Neural progenitor cell (in vitro differentiated cells): ENCODE data around the gene PTPRCAP. TPM values are rescaled to one million over a fixed set of nuclear protein-coding genes. Genes with fewer than 3 reads are reported as not detected.
"Not testable (repeated sequence)": the region's sequence is repeated elsewhere in the genome, so short reads cannot be mapped to it uniquely, and the experiment has no call there.

ENCODE experiments used
- DNase-seq: peaks from one replicate; pipeline ENCODE4 v3.0.0-alpha.2; 2016; ENCODE audit warnings: low spot score
- H2AFZ ChIP-seq: fragments of 200-600 bp; sonication (generic); replicated peaks from 2 replicates; pipeline ENCODE4 v1.6.1; 2016; ENCODE audit warnings: antibody characterized with exemption
- H3F3A ChIP-seq: fragments of 200-600 bp; sonication (generic); 2 replicates; pipeline ENCODE4 v1.6.1; 2016; ENCODE audit warnings: antibody characterized with exemption, low read depth
- H3K27ac ChIP-seq: fragments of 200-600 bp; sonication (generic); 2 replicates; pipeline ENCODE4 v1.5.1; 2016; ENCODE audit warnings: mild to moderate bottlenecking
- H3K27me3 ChIP-seq: fragments of 200-600 bp; sonication (generic); 2 replicates; pipeline ENCODE4 v1.6.1; 2016; ENCODE audit warnings: mild to moderate bottlenecking, moderate library complexity
- H3K36me3 ChIP-seq: fragments of 200-600 bp; sonication (generic); 2 replicates; pipeline ENCODE4 v1.5.1; 2016
- H3K4me1 ChIP-seq: fragments of 200-600 bp; sonication (generic); 2 replicates; pipeline ENCODE4 v1.6.1; 2016; ENCODE audit warnings: mixed run types
- H3K4me2 ChIP-seq: fragments of 200-600 bp; sonication (generic); 2 replicates; pipeline ENCODE4 v1.6.1; 2016
- H3K4me3 ChIP-seq: fragments of 200-600 bp; sonication (generic); 2 replicates; pipeline ENCODE4 v1.5.1; 2016
- H3K79me2 ChIP-seq: fragments of 200-600 bp; sonication (generic); 2 replicates; pipeline ENCODE4 v1.6.1; 2016; ENCODE audit warnings: low read depth
- H3K9ac ChIP-seq: fragments of 200-600 bp; sonication (generic); 2 replicates; pipeline ENCODE4 v1.6.1; 2016
- H3K9me3 ChIP-seq: fragments of 200-600 bp; sonication (generic); 2 replicates; pipeline ENCODE4 v1.5.1; 2016; ENCODE audit warnings: low read depth
- H4K20me1 ChIP-seq: fragments of 200-600 bp; sonication (generic); 2 replicates; pipeline ENCODE4 v1.6.1; 2016; ENCODE audit warnings: low read depth
- H3K27ac Mint-ChIP-seq: 3 replicates; pipeline ENCODE4 v1.8.0; 2021; ENCODE audit warnings: mixed read lengths
- H3K27me3 Mint-ChIP-seq: 2 replicates; pipeline ENCODE4 v1.8.0; 2022; ENCODE audit warnings: low read depth, mild to moderate bottlenecking, inconsistent platforms, moderate library complexity, mixed read lengths; ENCODE audit not compliant: insufficient read depth
- H3K36me3 Mint-ChIP-seq: 3 replicates; pipeline ENCODE4 v1.8.0; 2021; ENCODE audit warnings: mixed read lengths
- H3K4me1 Mint-ChIP-seq: 3 replicates; pipeline ENCODE4 v1.8.0; 2021; ENCODE audit warnings: mixed read lengths
- H3K4me3 Mint-ChIP-seq: 3 replicates; pipeline ENCODE4 v1.8.0; 2021; ENCODE audit warnings: mild to moderate bottlenecking, moderate library complexity, mixed read lengths
- H3K9me3 Mint-ChIP-seq: 3 replicates; pipeline ENCODE4 v1.8.0; 2020; ENCODE audit warnings: mixed read lengths
- CTCF ChIP-seq: fragments of 200-600 bp; sonication (generic); IDR thresholded peaks from 2 replicates; pipeline ENCODE4 v1.5.1; 2017; ENCODE audit warnings: antibody characterized with exemption, mild to moderate bottlenecking
- EZH2 ChIP-seq: fragments of 200-600 bp; sonication (generic); IDR thresholded peaks from 2 replicates; pipeline ENCODE4 v1.6.1; 2017; ENCODE audit warnings: antibody characterized with exemption, mild to moderate bottlenecking, moderate library complexity
- EZH2phosphoT487 ChIP-seq: fragments of 200-600 bp; sonication (generic); IDR thresholded peaks from 2 replicates; pipeline ENCODE4 v1.6.1; 2017; ENCODE audit warnings: antibody characterized with exemption
- total RNA-seq: library from RNA; depleted of rRNA; stranded (reverse); fragments of >200 nt; gene quantifications from 2 replicates; pipeline ENCODE4 v1.2.3, GENCODE V29; 2015; ENCODE audit warnings: low replicate concordance

PTPRCAP gene
- total RNA-seq, 1 donor from 2014 or later = not detected

GRCh38 chr11:67404515-67405195, 32.8 kb downstream of the PTPRCAP start:
- peak overlapping the region; percentile 68 for H3K4me3 Mint-ChIP-seq
- H3K9me3 Mint-ChIP-seq = no peaks in the 10 kb centered on the region
- H3K79me2 ChIP-seq = peaks cover 16% of the 10 kb centered on the region
- peaks cover 13% of the 10 kb centered on the region for H3K4me1 ChIP-seq
- DNase-seq = no peak
- H3K27me3 ChIP-seq = no peaks in the 10 kb centered on the region
- H3K9me3 ChIP-seq = no peaks in the 10 kb centered on the region
- no peak overlapping the region for H3K4me3 ChIP-seq
- H4K20me1 ChIP-seq = peaks cover 8% of the 10 kb centered on the region
- no peaks in the 10 kb centered on the region for H3F3A ChIP-seq
- no peak overlapping the region for H3K27ac ChIP-seq
- H3K9ac ChIP-seq = no peak overlapping the region
- H3K4me1 Mint-ChIP-seq = peaks cover 38% of the 10 kb centered on the region
- H2AFZ ChIP-seq = no peak overlapping the region
- peak overlapping the region; percentile 98 for H3K27ac Mint-ChIP-seq
- no peaks in the 10 kb centered on the region for H3K36me3 Mint-ChIP-seq
- no peaks in the 10 kb centered on the region for H3K36me3 ChIP-seq
- H3K27me3 Mint-ChIP-seq = peaks cover 8% of the 10 kb centered on the region
- no peak overlapping the region for H3K4me2 ChIP-seq
- TF ChIP-seq CTCF = no peak
- TF ChIP-seq EZH2phosphoT487 = no peak
- TF ChIP-seq EZH2 = no peak

- peaks cover 16% of the 10 kb centered on the region for H3K79me2 ChIP-seq
- H3K27ac ChIP-seq, H3K4me3 ChIP-seq, H3K36me3 ChIP-seq, H3K9me3 ChIP-seq, H2AFZ ChIP-seq, H3K27me3 Mint-ChIP-seq, H4K20me1 ChIP-seq, H3K36me3 Mint-ChIP-seq, H3K9me3 Mint-ChIP-seq, H3K4me2 ChIP-seq, DNase-seq, H3F3A ChIP-seq, H3K27me3 ChIP-seq, H3K9ac ChIP-seq: not testable (repeated sequence)
- Mint-ChIP-seq H3K4me3 (peak overlapping the region; percentile 76), H3K27ac (peak overlapping the region; percentile 93), H3K4me1 (peaks cover 38% of the 10 kb centered on the region)
- H3K4me1 ChIP-seq = peaks cover 13% of the 10 kb centered on the region
Observed at GRCh38 chr11:67403085-67403484, 34.4 kb downstream of the PTPRCAP start.

GRCh38 chr11:67402192-67402839, 35.2 kb downstream of the PTPRCAP start:
- H3K4me1 Mint-ChIP-seq = peaks cover 35% of the 10 kb centered on the region
- H3K9me3 ChIP-seq, H3K27ac ChIP-seq, H3K27me3 ChIP-seq, DNase-seq, H3K4me3 ChIP-seq, H3K36me3 ChIP-seq, H2AFZ ChIP-seq, H4K20me1 ChIP-seq, H3F3A ChIP-seq, H3K9ac ChIP-seq, H3K36me3 Mint-ChIP-seq, H3K27me3 Mint-ChIP-seq, H3K9me3 Mint-ChIP-seq: not testable (repeated sequence)
- Histone ChIP-seq H3K4me2 (peak overlapping the region; percentile 69), H3K4me1 (peaks cover 13% of the 10 kb centered on the region), H3K79me2 (peaks cover 16% of the 10 kb centered on the region)
- peak overlapping the region; percentile 50 for H3K27ac Mint-ChIP-seq
- H3K4me3 Mint-ChIP-seq = peak overlapping the region; percentile 65

GRCh38 chr11:67401495-67402191, 35.8 kb downstream of the PTPRCAP start, which contains the start of gene PPP1CA:
Gene PPP1CA (minus strand): TSS chr11:67401858. CDS start chr11:67401782, 76 bp downstream.
- H3K9me3 ChIP-seq = no peaks in the 10 kb centered on the region
- H3K27me3 Mint-ChIP-seq = peaks cover 8% of the 10 kb centered on the region
- peaks cover 16% of the 10 kb centered on the region for H3K79me2 ChIP-seq
- H2AFZ ChIP-seq = no peak within 1 kb of the TSS
- peaks cover 8% of the 10 kb centered on the region for H4K20me1 ChIP-seq
- peak within 1 kb of the TSS; percentile 50 for H3K27ac Mint-ChIP-seq
- peak within 1 kb of the TSS; percentile 75 for H3K9ac ChIP-seq
- H3K4me3 ChIP-seq = peak within 1 kb of the TSS; percentile 87
- H3K36me3 Mint-ChIP-seq = peaks cover 8% of the 10 kb centered on the region
- no peaks in the 10 kb centered on the region for H3K36me3 ChIP-seq
- peaks cover 13% of the 10 kb centered on the region for H3K4me1 ChIP-seq
- peaks cover 31% of the 10 kb centered on the region for H3K4me1 Mint-ChIP-seq
- DNase-seq = peak; percentile 96
- peaks cover 7% of the 10 kb centered on the region for H3F3A ChIP-seq
- peak within 1 kb of the TSS; percentile 86 for H3K4me3 Mint-ChIP-seq
- H3K9me3 Mint-ChIP-seq = no peaks in the 10 kb centered on the region
- TF ChIP-seq EZH2 (no peak), CTCF (peak; percentile 59), EZH2phosphoT487 (no peak)
- H3K27ac ChIP-seq = no peak within 1 kb of the TSS
- peak within 1 kb of the TSS; percentile 95 for H3K4me2 ChIP-seq
- no peaks in the 10 kb centered on the region for H3K27me3 ChIP-seq
